H1 (cell line): ENCODE results near the gene SMARCC2. TPM values are rescaled to one million over a fixed set of nuclear protein-coding genes. Genes with fewer than 3 reads are reported as not detected.

ENCODE experiments used
- CTCF ChIA-PET: fragments of 300-600 bp; sonication (Branson Sonifier 250); formaldehyde crosslinking; loops from one replicate; lab custom pipeline; 2021; ENCODE audit not compliant: partially characterized antibody; lab: Charles Lee
- POLR2A ChIA-PET: fragments of 300-600 bp; sonication (Branson Sonifier 250); formaldehyde crosslinking; loops from one replicate; lab custom pipeline; 2021; ENCODE audit warnings: inconsistent platforms; ENCODE audit not compliant: partially characterized antibody; lab: Charles Lee
- DNase-seq, 2 experiments: peaks; one replicate each; pipeline versions ENCODE4 v3.0.0 to v3.0.0-alpha.2; 2010 to 2022; ENCODE audit warnings: low spot score in 2 of 2, low read depth in 1 of 2, mixed read lengths in 1 of 2
- FAIRE-seq: peaks from 2 replicates; lab custom pipeline; 2011; peaks lifted over from hg19 to GRCh38; lab: Jason Lieb, UNC
- H2AFZ ChIP-seq: 2 replicates; pipeline ENCODE4 v1.8.1; 2012; ENCODE audit warnings: low read length, inconsistent platforms
- H2AK5ac ChIP-seq: 2 replicates; pipeline ENCODE4 v1.6.1; 2013; ENCODE audit warnings: low read depth, low read length
- H2BK120ac ChIP-seq: replicated peaks from 2 replicates; pipeline ENCODE3; 2013; ENCODE audit warnings: low read depth, low read length, inconsistent platforms
- H2BK12ac ChIP-seq: 2 replicates; pipeline ENCODE4 v1.6.1; 2013; ENCODE audit warnings: low read depth, low read length
- H2BK15ac ChIP-seq: 2 replicates; pipeline ENCODE4 v1.6.1; 2013; ENCODE audit warnings: low read length
- H2BK20ac ChIP-seq: 2 replicates; pipeline ENCODE4 v1.6.1; 2013; ENCODE audit warnings: low read length
- H2BK5ac ChIP-seq: 2 replicates; pipeline ENCODE4 v1.6.1; 2013; ENCODE audit warnings: low read depth, low read length
- H3K14ac ChIP-seq: 2 replicates; pipeline ENCODE4 v1.6.1; 2013; ENCODE audit warnings: inconsistent platforms; ENCODE audit not compliant: insufficient read length
- H3K18ac ChIP-seq: 2 replicates; pipeline ENCODE4 v1.6.1; 2013; ENCODE audit warnings: low read length; ENCODE audit errors: extremely low read depth
- H3K23ac ChIP-seq: 2 replicates; pipeline ENCODE4 v1.6.1; 2013; ENCODE audit warnings: inconsistent platforms; ENCODE audit not compliant: insufficient read length
- H3K23me2 ChIP-seq: 2 replicates; pipeline ENCODE4 v1.6.1; 2013; ENCODE audit warnings: low read depth, low read length
- H3K27ac ChIP-seq: 2 replicates; pipeline ENCODE4 v1.6.1; 2011; ENCODE audit warnings: low read depth, low read length, inconsistent platforms
- H3K27me3 ChIP-seq, 4 experiments: replicated peaks in 1 of 4; 1 replicate in 1 of 4; 2 replicates in 3 of 4; pipeline versions ENCODE4 v1.6.1 to v1.8.1; 2011 to 2013; ENCODE audit warnings: low read length in 3 of 4, mild to moderate bottlenecking in 3 of 4, inconsistent platforms in 2 of 4, mixed read lengths in 2 of 4, moderate library complexity in 1 of 4; ENCODE audit not compliant: control insufficient read depth in 3 of 4, insufficient read depth in 3 of 4; ENCODE audit errors: extremely low read depth in 1 of 4
- H3K36me3 ChIP-seq, 4 experiments: 2 replicates each; pipeline versions ENCODE4 v1.6.1 to v1.8.1; 2011 to 2013; ENCODE audit warnings: mild to moderate bottlenecking in 4 of 4, low read length in 3 of 4, moderate library complexity in 2 of 4, control low read depth in 1 of 4, inconsistent platforms in 1 of 4; ENCODE audit not compliant: insufficient read depth in 4 of 4, control insufficient read depth in 2 of 4
- H3K4ac ChIP-seq: replicated peaks from 2 replicates; pipeline ENCODE3; 2013; ENCODE audit warnings: low read length, low read depth, mixed read lengths, inconsistent platforms; ENCODE audit not compliant: insufficient read length
- H3K4me1 ChIP-seq, 4 experiments: replicated peaks in 1 of 4; 1 replicate in 1 of 4; 2 replicates in 3 of 4; pipeline versions ENCODE4 v1.6.1 to v1.8.1; 2011 to 2013; ENCODE audit warnings: low read length in 3 of 4, inconsistent platforms in 2 of 4, mixed read lengths in 1 of 4; ENCODE audit not compliant: insufficient read depth in 4 of 4, control insufficient read depth in 3 of 4
- H3K4me2 ChIP-seq, 2 experiments: 2 replicates each; pipeline versions ENCODE4 v1.6.1 to v1.8.1; 2011 to 2013; ENCODE audit warnings: low read depth in 2 of 2, low read length in 2 of 2, control low read depth in 1 of 2, inconsistent platforms in 1 of 2, mild to moderate bottlenecking in 1 of 2; ENCODE audit not compliant: insufficient read depth in 1 of 2
- H3K4me3 ChIP-seq, 4 experiments: fragments of 200-600, 300-600 bp in 1 of 4; sonication (generic), shearing (Covaris generic), sonication (Bioruptor Twin) in 1 of 4; 2 replicates each; pipeline versions ENCODE4 v1.5.1 to v1.8.1; 2011 to 2016; ENCODE audit warnings: low read length in 4 of 4, low read depth in 3 of 4, control low read depth in 2 of 4, inconsistent platforms in 2 of 4, mild to moderate bottlenecking in 2 of 4, mixed read lengths in 1 of 4, moderate library complexity in 1 of 4; ENCODE audit not compliant: insufficient read depth in 2 of 4; ENCODE audit errors: extremely low read depth in 1 of 4
- H3K56ac ChIP-seq: replicated peaks from 2 replicates; pipeline ENCODE3; 2013; ENCODE audit warnings: low read depth, mild to moderate bottlenecking, mixed read lengths, low read length, inconsistent platforms; ENCODE audit not compliant: insufficient read length
- H3K79me1 ChIP-seq: 2 replicates; pipeline ENCODE4 v1.6.1; 2013; ENCODE audit warnings: low read depth, low read length, control low read depth
- H3K79me2 ChIP-seq, 2 experiments: 2 replicates each; pipeline versions ENCODE4 v1.6.1 to v1.8.1; 2012 to 2013; ENCODE audit warnings: low read length in 2 of 2, mild to moderate bottlenecking in 2 of 2, inconsistent platforms in 1 of 2; ENCODE audit not compliant: insufficient read depth in 2 of 2, control insufficient read depth in 1 of 2
- H3K9ac ChIP-seq, 4 experiments: replicated peaks in 1 of 4; 1 replicate in 1 of 4; 2 replicates in 3 of 4; pipeline versions ENCODE4 v1.6.1 to v1.8.1; 2011 to 2013; ENCODE audit warnings: low read depth in 3 of 4, low read length in 3 of 4, control low read depth in 2 of 4, mild to moderate bottlenecking in 2 of 4, moderate library complexity in 2 of 4, inconsistent platforms in 1 of 4; ENCODE audit errors: extremely low read depth in 1 of 4
- H3K9me3 ChIP-seq, 2 experiments: 2 replicates each; pipeline versions ENCODE4 v1.6.1 to v1.8.1; 2012 to 2013; ENCODE audit warnings: mild to moderate bottlenecking in 2 of 2, moderate library complexity in 2 of 2, control low read depth in 1 of 2, inconsistent platforms in 1 of 2, low read depth in 1 of 2, low read length in 1 of 2, mixed read lengths in 1 of 2; ENCODE audit not compliant: insufficient read depth in 2 of 2
- H4K20me1 ChIP-seq, 2 experiments: replicated peaks in 1 of 2; 2 replicates each; pipeline versions ENCODE3 to v1.8.1; 2011 to 2013; ENCODE audit warnings: inconsistent platforms in 2 of 2, low read length in 2 of 2, mild to moderate bottlenecking in 1 of 2; ENCODE audit not compliant: insufficient read depth in 2 of 2, control insufficient read depth in 1 of 2
- H4K5ac ChIP-seq: 2 replicates; pipeline ENCODE4 v1.6.1; 2013; ENCODE audit warnings: low read length, low read depth, mixed read lengths, inconsistent platforms; ENCODE audit not compliant: insufficient read length
- H4K8ac ChIP-seq: 2 replicates; pipeline ENCODE4 v1.8.0; 2013; ENCODE audit warnings: mild to moderate bottlenecking, moderate library complexity, low read length, inconsistent platforms; ENCODE audit not compliant: insufficient read depth; ENCODE audit errors: extremely low read depth
- H4K91ac ChIP-seq: replicated peaks from 2 replicates; pipeline ENCODE3; 2013; ENCODE audit warnings: low read length, mixed read lengths, inconsistent platforms; ENCODE audit not compliant: insufficient read length
- CREB1 ChIP-seq: IDR thresholded peaks from 2 replicates; pipeline ENCODE4 v1.6.1; 2012; ENCODE audit warnings: inconsistent platforms
- EP300 ChIP-seq, 2 experiments: IDR thresholded peaks; 1 replicate in 1 of 2; 2 replicates in 1 of 2; pipeline ENCODE4 v1.6.1; 2011 to 2012; ENCODE audit warnings: low read depth in 2 of 2, low read length in 2 of 2, mild to moderate bottlenecking in 2 of 2, borderline replicate concordance in 1 of 2, inconsistent platforms in 1 of 2, moderate library complexity in 1 of 2
- HDAC6 ChIP-seq: IDR thresholded peaks from one replicate; pipeline ENCODE4 v1.7.1; 2012; ENCODE audit warnings: low read depth, mild to moderate bottlenecking, inconsistent platforms, low read length, moderate library complexity
- RBBP5 ChIP-seq: IDR thresholded peaks from 2 replicates; pipeline ENCODE4 v1.7.1; 2012; ENCODE audit warnings: low read depth, mild to moderate bottlenecking, inconsistent platforms, low read length, moderate library complexity, borderline replicate concordance
- RNF2 ChIP-seq: fragments of 200-900, 300-1000 bp; sonication (generic); IDR thresholded peaks from 2 replicates; pipeline ENCODE4 v1.7.1; 2016; ENCODE audit warnings: borderline replicate concordance, low read depth, mild to moderate bottlenecking, antibody characterized with exemption, low read length; ENCODE audit not compliant: poor library complexity, severe bottlenecking; ENCODE audit errors: missing control alignments
- SP4 ChIP-seq: IDR thresholded peaks from 2 replicates; pipeline ENCODE4 v1.6.1; 2012; ENCODE audit warnings: low read length, inconsistent platforms
- TCF12 ChIP-seq: IDR thresholded peaks from 2 replicates; pipeline ENCODE4 v1.6.1; 2011; ENCODE audit warnings: low read depth, mild to moderate bottlenecking, low read length
- ZNF274 ChIP-seq: IDR thresholded peaks from 2 replicates; pipeline ENCODE4 v1.7.0; 2012; ENCODE audit warnings: low read length, borderline replicate concordance; ENCODE audit errors: extremely low read depth
- WGBS, 2 experiments: shearing (Covaris generic) in 1 of 2; methylation state at CpG; one replicate each; pipeline versions ENCODE4 v1.1.6 to v1.1.7; 2013 to 2015; ENCODE audit warnings: low lambda C conversion rate in 2 of 2, mixed read lengths in 2 of 2, inconsistent platforms in 1 of 2, low coverage in 1 of 2, missing lambda C conversion rate in 1 of 2; ENCODE audit not compliant: insufficient replicate concordance in 2 of 2, insufficient coverage in 1 of 2, insufficient read length in 1 of 2; ENCODE audit errors: extremely low coverage in 1 of 2, missing lambda C conversion rate in 1 of 2; 5-methylcytosine and 5-hydroxymethylcytosine counted together
- polyA plus RNA-seq, 7 experiments: library from polyadenylated mRNA; depleted of rRNA in 3 of 7; stranded (reverse) in 5 of 7; unstranded in 2 of 7; fragments of >200 nt in 5 of 7; fragments of 200-250 nt in 2 of 7; gene quantifications; 1 replicate in 5 of 7; 2 replicates in 1 of 7; 4 replicates in 1 of 7; pipeline versions ENCODE4 v1.2.1 to v1.2.3, GENCODE V29; 2011 to 2013; ENCODE audit warnings: missing spikeins in 2 of 7, mixed read lengths in 2 of 7
- total RNA-seq: library from RNA; stranded (reverse); fragmentation: NEBNext Ultra II Directional; extraction: Animal tissue kit (Norgen Biotek cat#: 25700); gene quantifications from 2 replicates; pipeline ENCODE4 v1.2.1, GENCODE V29; 2021
- TF ChIP-seq, protein P1 (sequence below): IDR thresholded peaks from 2 replicates; pipeline ENCODE4 v1.6.1; 2011; ENCODE audit warnings: low read length, improper control_type of control experiment

The SMARCC2 gene
- total and polyA plus RNA-seq, 2 of the 8 experiments (the other 6 are each of a cell fraction or from before 2014, with no cell fraction given), result 33.9 to 78.5 TPM

DNA sequence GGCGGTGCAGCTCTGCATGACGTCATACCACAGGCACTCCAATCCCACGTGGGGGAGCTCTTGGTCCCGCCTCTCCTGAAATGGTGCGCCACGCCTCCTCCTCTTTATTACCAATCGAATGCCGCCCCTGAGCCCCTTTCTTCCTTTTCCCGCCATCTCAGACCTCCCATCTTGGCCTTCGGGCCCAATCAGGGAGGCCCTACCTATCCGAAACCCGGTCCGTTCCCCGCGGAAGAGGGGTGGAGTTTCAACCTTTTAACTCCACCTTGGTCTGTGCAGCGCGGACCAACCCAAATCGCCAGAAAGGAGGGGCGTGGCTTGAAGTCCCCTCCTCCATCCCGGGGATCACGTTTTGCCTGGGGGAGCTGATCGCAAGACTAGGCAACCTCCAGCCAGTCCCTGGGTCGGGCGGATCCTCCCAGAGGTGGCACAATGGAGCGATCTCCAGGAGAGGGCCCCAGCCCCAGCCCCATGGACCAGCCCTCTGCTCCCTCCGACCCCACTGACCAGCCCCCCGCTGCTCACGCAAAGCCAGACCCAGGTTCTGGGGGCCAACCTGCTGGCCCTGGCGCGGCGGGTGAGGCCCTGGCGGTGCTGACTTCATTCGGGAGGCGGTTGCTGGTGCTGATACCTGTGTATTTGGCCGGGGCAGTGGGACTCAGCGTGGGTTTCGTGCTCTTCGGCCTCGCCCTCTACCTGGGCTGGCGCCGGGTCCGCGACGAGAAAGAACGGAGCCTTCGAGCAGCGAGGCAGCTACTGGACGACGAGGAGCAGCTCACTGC, 61.2 kb downstream of the SMARCC2 start, which contains the start of gene ESYT1:
Gene ESYT1 (plus strand): TSS at position 380 of the 782 bp plus-strand sequence. CDS start 53 bp downstream, at position 433.
- H3K9ac ChIP-seq, result peak within 1 kb of the TSS; percentile 92 to 93 (median 92)
- 2% methylated on average over 46 of the region's 49 CpGs; no CpG with 5 or more reads in 1 of the 2 experiments for WGBS, 2 experiments
- H4K5ac ChIP-seq, result peak within 1 kb of the TSS; percentile 72
- peak within 1 kb of the TSS; percentile 90 for H2BK5ac ChIP-seq
- no peaks in the 10 kb centered on the region; a peak in 1 of 4 replicates for H3K9me3 ChIP-seq
- peak within 1 kb of the TSS; percentile 79 to 95 (median 90) for H3K4me3 ChIP-seq
- H4K8ac ChIP-seq, result peak within 1 kb of the TSS; percentile 96
- no peak within 1 kb of the TSS for H3K23ac ChIP-seq
- H3K79me2 ChIP-seq, result peaks cover 0 to 10% of the 10 kb centered on the region in 2 experiments; a peak in 1 of 4 replicates
- peak within 1 kb of the TSS; percentile 89; the same call in 1 of the 2 replicates for H2AK5ac ChIP-seq
- H2BK15ac ChIP-seq, result peak within 1 kb of the TSS; percentile 93
- H3K4ac ChIP-seq, result peak within 1 kb of the TSS; percentile 66
- peak within 1 kb of the TSS; percentile 63 for H3K56ac ChIP-seq
- H4K20me1 ChIP-seq, result peaks cover 0 to 2% of the 10 kb centered on the region in 2 experiments
- H4K91ac ChIP-seq, result peak within 1 kb of the TSS; percentile 48
- peak within 1 kb of the TSS; percentile 20 for H3K14ac ChIP-seq
- peaks cover 0 to 13% (median 5%) of the 10 kb centered on the region in 4 experiments; a peak in 5 of 7 replicates for H3K4me1 ChIP-seq
- H2BK20ac ChIP-seq, result no peak within 1 kb of the TSS
- peak; percentile 97 to 100 for DNase-seq
- H3K27ac ChIP-seq, result peak within 1 kb of the TSS; percentile 88
- H2BK120ac ChIP-seq, result no peak within 1 kb of the TSS
- H2AFZ ChIP-seq, result peak within 1 kb of the TSS; percentile 3; the same call in 1 of the 2 replicates
- ChIA-PET POLR2A (interaction anchor here (0.5 to 5.3 kb wide), 18 partner anchors 8 to 138 kb away, joined by 3 to 161 read pairs (median 5); partner anchors contain the start of genes COQ10A, ERBB3, MYL6B and PA2G4), CTCF (interaction anchor here (0.5 to 5.4 kb wide), 17 partner anchors 9 to 1326 kb away, joined by 3 to 46 read pairs (median 5); partner anchors contain the start of genes RNF41, SMARCC2 and ZC3H10)
- peak; percentile 60 for FAIRE-seq
- peak within 1 kb of the TSS; percentile 69; the same call in 1 of the 2 replicates for H2BK12ac ChIP-seq
- peaks cover 12% of the 10 kb centered on the region for H3K23me2 ChIP-seq
- H3K18ac ChIP-seq, result peak within 1 kb of the TSS; percentile 85; the same call in 1 of the 2 replicates
- H3K4me2 ChIP-seq, result peak within 1 kb of the TSS; percentile 96 to 98
- H3K36me3 ChIP-seq, result peaks cover 11 to 27% (median 22%) of the 10 kb centered on the region in 4 experiments
- H3K27me3 ChIP-seq, result no peaks in the 10 kb centered on the region
- no peaks in the 10 kb centered on the region for H3K79me1 ChIP-seq
- TF ChIP-seq, protein P1, sequence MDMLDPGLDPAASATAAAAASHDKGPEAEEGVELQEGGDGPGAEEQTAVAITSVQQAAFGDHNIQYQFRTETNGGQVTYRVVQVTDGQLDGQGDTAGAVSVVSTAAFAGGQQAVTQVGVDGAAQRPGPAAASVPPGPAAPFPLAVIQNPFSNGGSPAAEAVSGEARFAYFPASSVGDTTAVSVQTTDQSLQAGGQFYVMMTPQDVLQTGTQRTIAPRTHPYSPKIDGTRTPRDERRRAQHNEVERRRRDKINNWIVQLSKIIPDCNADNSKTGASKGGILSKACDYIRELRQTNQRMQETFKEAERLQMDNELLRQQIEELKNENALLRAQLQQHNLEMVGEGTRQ, result peak; percentile 63; the same call in 1 of the 2 replicates
- peak; percentile 58 for TF ChIP-seq SP4
- no peak for TF ChIP-seq ZNF274
- TF ChIP-seq HDAC6, result no peak
- TF ChIP-seq CREB1, result peak; percentile 91
- TF ChIP-seq EP300 (IDR thresholded peaks at IDR 0.05; ENCODE audit: borderline replicate concordance in 1 of 2, low read depth in 2 of 2, low read length in 2 of 2), result peak in 1 of 2 experiments; percentile 57; a peak in 1 of 3 replicates
- TF ChIP-seq TCF12, result no peak
- peak; percentile 38; the same call in 1 of the 2 replicates for TF ChIP-seq RBBP5
- no peak for TF ChIP-seq RNF2
